Measurements from ENCODE around the gene PPP1R13B. TPM values are rescaled to one million over a fixed set of nuclear protein-coding genes. Genes with fewer than 3 reads are reported as not detected.

Gene PPP1R13B
- total RNA-seq, 1 experiment from 2014 or later, result 19.0 TPM

DNA sequence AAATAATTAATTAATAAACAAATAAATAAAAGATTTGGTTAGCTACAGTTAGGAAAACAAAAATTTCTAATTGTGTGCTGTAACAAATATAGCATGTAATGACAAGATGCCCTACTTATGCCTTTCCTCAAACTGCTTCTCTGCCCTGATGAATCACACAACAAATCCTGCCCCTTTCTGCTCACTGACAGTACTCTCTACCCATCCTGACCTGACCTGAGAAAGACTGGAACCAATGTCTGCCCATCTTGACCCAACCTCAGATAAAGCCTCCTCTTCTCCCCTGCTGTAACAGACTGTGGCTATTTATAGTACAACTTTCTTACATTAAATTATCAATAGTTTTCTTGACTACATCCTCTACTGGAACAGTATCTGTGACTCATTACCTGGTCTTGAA is 43.7 kb downstream of the PPP1R13B start:
- CTCF ChIA-PET, result interaction anchor here (0.9 kb wide), 1 partner anchor 14 kb away, joined by 3 read pairs; no protein-coding TSS in a partner anchor
- POLR2A ChIA-PET, result no interaction called here

DNA sequence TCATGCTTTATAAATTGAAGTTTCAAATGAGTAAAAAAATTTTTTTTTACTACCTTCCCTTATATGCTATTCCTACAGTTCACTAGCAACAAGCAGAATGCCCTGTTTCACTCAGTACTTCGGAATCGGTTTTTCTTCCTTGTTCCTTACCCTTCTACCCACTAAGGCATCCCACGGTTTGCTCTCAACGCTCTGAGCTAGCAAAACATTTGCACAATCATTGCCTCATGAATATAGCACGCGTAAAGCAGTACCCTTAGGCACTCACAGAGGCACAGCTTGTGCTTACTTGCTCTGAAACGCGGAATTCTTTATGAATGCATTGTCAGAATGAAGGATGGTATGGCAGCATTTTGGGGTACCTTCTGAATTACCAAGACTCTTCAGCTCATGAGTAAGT is 45.0 kb downstream of the PPP1R13B start:
- no TSS peak for BruUV-seq (replicated peaks)
- Histone ChIP-seq H3K36me3 (ENCODE audit: control insufficient read depth, insufficient read depth, low read length) (no peaks in the 10 kb centered on the region), H3K4me1 (ENCODE audit: control insufficient read depth, insufficient read depth, low read length) (no peaks in the 10 kb centered on the region), H3K9me3 (ENCODE audit: control insufficient read depth, insufficient read depth, low read depth, low read length) (no peaks in the 10 kb centered on the region), H3K4me3 (ENCODE audit: low read depth in 2 of 2, low read length in 2 of 2) (no peak overlapping the region), H3K27ac (ENCODE audit: low read length) (no peak overlapping the region), H3K27me3 (ENCODE audit: control insufficient read depth, insufficient read depth, low read length) (no peaks in the 10 kb centered on the region)
- intact Hi-C loops (cut with micrococcal nuclease; ENCODE audit: unreplicated experiment) (no loop called here), in situ Hi-C loops (cut with HindIII; ENCODE audit: low pct_unique_long_range_greater_than_20kb, low sequenced_read_pairs) (no loop called here)
- no peak for ATAC-seq
- CTCF ChIA-PET, result no interaction called here
- no peak for DNase-seq (ENCODE audit: low read depth, low spot score)
- TF ChIP-seq, protein P1, sequence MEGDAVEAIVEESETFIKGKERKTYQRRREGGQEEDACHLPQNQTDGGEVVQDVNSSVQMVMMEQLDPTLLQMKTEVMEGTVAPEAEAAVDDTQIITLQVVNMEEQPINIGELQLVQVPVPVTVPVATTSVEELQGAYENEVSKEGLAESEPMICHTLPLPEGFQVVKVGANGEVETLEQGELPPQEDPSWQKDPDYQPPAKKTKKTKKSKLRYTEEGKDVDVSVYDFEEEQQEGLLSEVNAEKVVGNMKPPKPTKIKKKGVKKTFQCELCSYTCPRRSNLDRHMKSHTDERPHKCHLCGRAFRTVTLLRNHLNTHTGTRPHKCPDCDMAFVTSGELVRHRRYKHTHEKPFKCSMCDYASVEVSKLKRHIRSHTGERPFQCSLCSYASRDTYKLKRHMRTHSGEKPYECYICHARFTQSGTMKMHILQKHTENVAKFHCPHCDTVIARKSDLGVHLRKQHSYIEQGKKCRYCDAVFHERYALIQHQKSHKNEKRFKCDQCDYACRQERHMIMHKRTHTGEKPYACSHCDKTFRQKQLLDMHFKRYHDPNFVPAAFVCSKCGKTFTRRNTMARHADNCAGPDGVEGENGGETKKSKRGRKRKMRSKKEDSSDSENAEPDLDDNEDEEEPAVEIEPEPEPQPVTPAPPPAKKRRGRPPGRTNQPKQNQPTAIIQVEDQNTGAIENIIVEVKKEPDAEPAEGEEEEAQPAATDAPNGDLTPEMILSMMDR (IDR thresholded peaks at IDR 0.05), result no peak
- TF ChIP-seq POLR2AphosphoS5 (IDR thresholded peaks at IDR 0.05; ENCODE audit: low read depth, low read length) (no peak), SIN3A (IDR thresholded peaks at IDR 0.05; ENCODE audit: borderline replicate concordance, insufficient read depth, low read depth, low read length) (no peak), TCF7L2 (IDR thresholded peaks at IDR 0.05; ENCODE audit: low read depth, low read length) (no peak)
- TF ChIP-seq, protein P2, sequence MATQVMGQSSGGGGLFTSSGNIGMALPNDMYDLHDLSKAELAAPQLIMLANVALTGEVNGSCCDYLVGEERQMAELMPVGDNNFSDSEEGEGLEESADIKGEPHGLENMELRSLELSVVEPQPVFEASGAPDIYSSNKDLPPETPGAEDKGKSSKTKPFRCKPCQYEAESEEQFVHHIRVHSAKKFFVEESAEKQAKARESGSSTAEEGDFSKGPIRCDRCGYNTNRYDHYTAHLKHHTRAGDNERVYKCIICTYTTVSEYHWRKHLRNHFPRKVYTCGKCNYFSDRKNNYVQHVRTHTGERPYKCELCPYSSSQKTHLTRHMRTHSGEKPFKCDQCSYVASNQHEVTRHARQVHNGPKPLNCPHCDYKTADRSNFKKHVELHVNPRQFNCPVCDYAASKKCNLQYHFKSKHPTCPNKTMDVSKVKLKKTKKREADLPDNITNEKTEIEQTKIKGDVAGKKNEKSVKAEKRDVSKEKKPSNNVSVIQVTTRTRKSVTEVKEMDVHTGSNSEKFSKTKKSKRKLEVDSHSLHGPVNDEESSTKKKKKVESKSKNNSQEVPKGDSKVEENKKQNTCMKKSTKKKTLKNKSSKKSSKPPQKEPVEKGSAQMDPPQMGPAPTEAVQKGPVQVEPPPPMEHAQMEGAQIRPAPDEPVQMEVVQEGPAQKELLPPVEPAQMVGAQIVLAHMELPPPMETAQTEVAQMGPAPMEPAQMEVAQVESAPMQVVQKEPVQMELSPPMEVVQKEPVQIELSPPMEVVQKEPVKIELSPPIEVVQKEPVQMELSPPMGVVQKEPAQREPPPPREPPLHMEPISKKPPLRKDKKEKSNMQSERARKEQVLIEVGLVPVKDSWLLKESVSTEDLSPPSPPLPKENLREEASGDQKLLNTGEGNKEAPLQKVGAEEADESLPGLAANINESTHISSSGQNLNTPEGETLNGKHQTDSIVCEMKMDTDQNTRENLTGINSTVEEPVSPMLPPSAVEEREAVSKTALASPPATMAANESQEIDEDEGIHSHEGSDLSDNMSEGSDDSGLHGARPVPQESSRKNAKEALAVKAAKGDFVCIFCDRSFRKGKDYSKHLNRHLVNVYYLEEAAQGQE (IDR thresholded peaks at IDR 0.05; ENCODE audit: insufficient read depth in 1 of 2, low read depth in 2 of 2, low read length in 1 of 2), result no peak
- POLR2A ChIA-PET, result no interaction called here

More for the DNA sequence above, 43.7 kb downstream of the PPP1R13B start:
- H3K4me1 ChIP-seq (ENCODE audit: control insufficient read depth, insufficient read depth, low read length), result no peaks in the 10 kb centered on the region
- no peak for ATAC-seq
- H3K4me3 ChIP-seq (ENCODE audit: low read depth in 2 of 2, low read length in 2 of 2), result no peak overlapping the region
- no TSS peak for BruUV-seq (replicated peaks)
- H3K9me3 ChIP-seq (ENCODE audit: control insufficient read depth, insufficient read depth, low read depth, low read length), result no peaks in the 10 kb centered on the region
- H3K27ac ChIP-seq (ENCODE audit: low read length), result no peak overlapping the region
- in situ Hi-C loops (cut with HindIII; ENCODE audit: low pct_unique_long_range_greater_than_20kb, low sequenced_read_pairs) (no loop called here), intact Hi-C loops (cut with micrococcal nuclease; ENCODE audit: unreplicated experiment) (no loop called here)
- no peaks in the 10 kb centered on the region for H3K27me3 ChIP-seq (ENCODE audit: control insufficient read depth, insufficient read depth, low read length)
- TF ChIP-seq, protein P1 (IDR thresholded peaks at IDR 0.05), result no peak
- TF ChIP-seq SIN3A (IDR thresholded peaks at IDR 0.05; ENCODE audit: borderline replicate concordance, insufficient read depth, low read depth, low read length) (no peak), POLR2AphosphoS5 (IDR thresholded peaks at IDR 0.05; ENCODE audit: low read depth, low read length) (no peak), TCF7L2 (IDR thresholded peaks at IDR 0.05; ENCODE audit: low read depth, low read length) (no peak)
- TF ChIP-seq, protein P2 (IDR thresholded peaks at IDR 0.05; ENCODE audit: insufficient read depth in 1 of 2, low read depth in 2 of 2, low read length in 1 of 2), result no peak
- DNase-seq (ENCODE audit: low read depth, low spot score), result no peak
- no peaks in the 10 kb centered on the region for H3K36me3 ChIP-seq (ENCODE audit: control insufficient read depth, insufficient read depth, low read length)
